IMR-90 (cell line): ENCODE measurements around the gene CD300LG. TPM values are rescaled to one million over a fixed set of nuclear protein-coding genes. Genes with fewer than 3 reads are reported as not detected.

Source experiments
- ATAC-seq: fragments of 200-7000 bp; cut with Tn5 transposase; 2 replicates; pipeline ENCODE4 v1.9.1; 2020; ENCODE audit warnings: low read depth, mild to moderate bottlenecking, moderate library complexity
- BruUV-seq: library from RNA; stranded (reverse); fragments of 400-500 nt; replicated peaks from 2 replicates; lab custom pipeline; 2021; lab: Mats Ljungman, UMichigan
- CTCF ChIA-PET: fragments of 300-600 bp; formaldehyde crosslinking; extraction: SDS; loops from one replicate; lab custom pipeline; 2021; ENCODE audit warnings: antibody characterized with exemption; lab: Yijun Ruan, JAX
- POLR2A ChIA-PET: fragments of 300-600 bp; sonication (Branson Sonifier 250); formaldehyde crosslinking; loops from one replicate; lab custom pipeline; 2022; ENCODE audit warnings: antibody characterized with exemption; ENCODE audit not compliant: unreplicated experiment; lab: Charles Lee
- DNase-seq: peaks from one replicate; pipeline ENCODE4 v3.0.0; 2013
- H2AFZ ChIP-seq: replicated peaks from 2 replicates; pipeline ENCODE3; 2013; ENCODE audit warnings: low read length, mild to moderate bottlenecking; ENCODE audit not compliant: poor library complexity
- H2AK5ac ChIP-seq: 2 replicates; pipeline ENCODE4 v1.6.1; 2013; ENCODE audit warnings: low read depth, low read length, inconsistent platforms
- H2AK9ac ChIP-seq: replicated peaks from 2 replicates; pipeline ENCODE3; 2013; ENCODE audit warnings: mild to moderate bottlenecking, low read depth, low read length, moderate library complexity; ENCODE audit not compliant: poor library complexity
- H2BK120ac ChIP-seq: 2 replicates; pipeline ENCODE4 v1.6.1; 2013; ENCODE audit warnings: low read depth, low read length, inconsistent platforms
- H2BK15ac ChIP-seq: 3 replicates; pipeline ENCODE4 v1.6.1; 2013; ENCODE audit warnings: low read depth, low read length, inconsistent platforms
- H2BK20ac ChIP-seq: 2 replicates; pipeline ENCODE4 v1.6.1; 2013; ENCODE audit warnings: low read depth, mild to moderate bottlenecking, inconsistent platforms, low read length, moderate library complexity
- H2BK5ac ChIP-seq: 2 replicates; pipeline ENCODE4 v1.6.1; 2013; ENCODE audit warnings: mild to moderate bottlenecking, low read depth, low read length, inconsistent platforms; ENCODE audit not compliant: poor library complexity, severe bottlenecking
- H3K14ac ChIP-seq: replicated peaks from 2 replicates; pipeline ENCODE4 v1.6.1; 2013; ENCODE audit warnings: low read depth, low read length, inconsistent platforms
- H3K18ac ChIP-seq: 2 replicates; pipeline ENCODE4 v1.6.1; 2013; ENCODE audit warnings: low read depth, low read length, control low read depth
- H3K23ac ChIP-seq: 2 replicates; pipeline ENCODE4 v1.6.1; 2013; ENCODE audit warnings: low read depth, low read length, inconsistent platforms
- H3K27ac ChIP-seq: 2 replicates; pipeline ENCODE4 v1.5.1; 2013; ENCODE audit warnings: mild to moderate bottlenecking, control low read depth, low read length; ENCODE audit not compliant: insufficient read depth
- H3K27me3 ChIP-seq: 2 replicates; pipeline ENCODE4 v1.6.1; 2013; ENCODE audit warnings: low read length; ENCODE audit not compliant: control insufficient read depth, insufficient read depth
- H3K36me3 ChIP-seq: 2 replicates; pipeline ENCODE4 v1.6.1; 2013; ENCODE audit warnings: low read length, mixed read lengths; ENCODE audit not compliant: control insufficient read depth, insufficient read depth
- H3K4ac ChIP-seq: 2 replicates; pipeline ENCODE4 v1.6.1; 2013; ENCODE audit warnings: low read depth, low read length, inconsistent platforms
- H3K4me1 ChIP-seq: 2 replicates; pipeline ENCODE4 v1.6.1; 2013; ENCODE audit warnings: low read length, mixed read lengths; ENCODE audit not compliant: control insufficient read depth, insufficient read depth
- H3K4me2 ChIP-seq: 2 replicates; pipeline ENCODE4 v1.6.1; 2013; ENCODE audit warnings: low read depth, mild to moderate bottlenecking, control low read depth, low read length, moderate library complexity
- H3K4me3 ChIP-seq: 2 replicates; pipeline ENCODE4 v1.5.1; 2013; ENCODE audit warnings: low read depth, mild to moderate bottlenecking, control low read depth, low read length, moderate library complexity; ENCODE audit not compliant: insufficient read depth
- H3K56ac ChIP-seq: 2 replicates; pipeline ENCODE4 v1.6.1; 2013; ENCODE audit warnings: low read length, inconsistent platforms; ENCODE audit not compliant: insufficient read depth; ENCODE audit errors: extremely low read depth
- H3K79me1 ChIP-seq, 2 experiments: 2 replicates each; pipeline ENCODE4 v1.6.1; 2013; ENCODE audit warnings: low read length in 2 of 2, inconsistent platforms in 1 of 2, low read depth in 1 of 2
- H3K9ac ChIP-seq: 2 replicates; pipeline ENCODE4 v1.6.1; 2013; ENCODE audit warnings: low read depth, low read length, control low read depth
- H3K9me1 ChIP-seq: 2 replicates; pipeline ENCODE4 v1.6.1; 2013; ENCODE audit warnings: low read length, inconsistent platforms; ENCODE audit not compliant: insufficient read depth
- H3K9me3 ChIP-seq: 2 replicates; pipeline ENCODE4 v1.6.1; 2013; ENCODE audit warnings: low read length; ENCODE audit not compliant: control insufficient read depth, insufficient read depth
- H4K20me1 ChIP-seq: 2 replicates; pipeline ENCODE4 v1.6.1; 2013; ENCODE audit warnings: low read length, inconsistent platforms; ENCODE audit not compliant: insufficient read depth
- H4K5ac ChIP-seq: 2 replicates; pipeline ENCODE4 v1.6.1; 2013; ENCODE audit warnings: mild to moderate bottlenecking, low read depth, low read length, control low read depth
- H4K8ac ChIP-seq, 2 experiments: 2 replicates each; pipeline ENCODE4 v1.6.1; 2013; ENCODE audit warnings: low read depth in 2 of 2, low read length in 2 of 2, control low read depth in 1 of 2, inconsistent platforms in 1 of 2
- H4K91ac ChIP-seq: 2 replicates; pipeline ENCODE4 v1.6.1; 2013; ENCODE audit warnings: low read depth, low read length, inconsistent platforms; ENCODE audit not compliant: insufficient read depth
- BHLHE40 ChIP-seq: fragments of 150-350 bp; IDR thresholded peaks from 2 replicates; pipeline ENCODE4 v1.6.1; 2016; ENCODE audit warnings: mild to moderate bottlenecking, low read depth, low read length
- CEBPB ChIP-seq: IDR thresholded peaks from 2 replicates; pipeline ENCODE4 v1.6.1; 2012; ENCODE audit warnings: low read depth, low read length, improper control_type of control experiment
- CHD1 ChIP-seq: IDR thresholded peaks from 2 replicates; pipeline ENCODE4 v1.6.1; 2012; ENCODE audit warnings: low read depth, low read length, improper control_type of control experiment
- CTCF ChIP-seq: conservative IDR thresholded peaks from 2 replicates; pipeline ENCODE4 v1.5.1; 2012; ENCODE audit warnings: mild to moderate bottlenecking, low read depth, low read length, improper control_type of control experiment
- FOS ChIP-seq: fragments of 150-350 bp; IDR thresholded peaks from 2 replicates; pipeline ENCODE4 v1.6.1; 2016; ENCODE audit warnings: low read depth, low read length
- MAFK ChIP-seq: IDR thresholded peaks from 2 replicates; pipeline ENCODE4 v1.6.1; 2012; ENCODE audit warnings: low read depth, low read length, improper control_type of control experiment
- MAZ ChIP-seq: IDR thresholded peaks from 2 replicates; pipeline ENCODE4 v1.6.1; 2012; ENCODE audit warnings: low read depth, mild to moderate bottlenecking, low read length, improper control_type of control experiment, moderate library complexity, borderline replicate concordance
- MXI1 ChIP-seq: IDR thresholded peaks from 2 replicates; pipeline ENCODE4 v1.6.1; 2012; ENCODE audit warnings: low read depth, mild to moderate bottlenecking, low read length, moderate library complexity, borderline replicate concordance
- NFE2L2 ChIP-seq: fragments of 150-350 bp; IDR thresholded peaks from 2 replicates; pipeline ENCODE4 v1.6.1; 2016; ENCODE audit warnings: low read depth, mild to moderate bottlenecking, low read length
- POLR2A ChIP-seq: IDR thresholded peaks from 2 replicates; pipeline ENCODE4 v1.6.1; 2012; ENCODE audit warnings: mild to moderate bottlenecking, low read depth, low read length
- RAD21 ChIP-seq: IDR thresholded peaks from 2 replicates; pipeline ENCODE4 v1.6.1; 2012; ENCODE audit warnings: low read length, improper control_type of control experiment
- RCOR1 ChIP-seq: IDR thresholded peaks from 2 replicates; pipeline ENCODE4 v1.6.1; 2012; ENCODE audit warnings: mild to moderate bottlenecking, low read length, improper control_type of control experiment; ENCODE audit not compliant: insufficient replicate concordance
- RFX5 ChIP-seq: IDR thresholded peaks from 2 replicates; pipeline ENCODE4 v1.8.0; 2012; ENCODE audit warnings: low read depth, mild to moderate bottlenecking, low read length, moderate library complexity
- SMC3 ChIP-seq: fragments of 150-350 bp; IDR thresholded peaks from 2 replicates; pipeline ENCODE4 v1.6.1; 2016; ENCODE audit warnings: low read depth, mild to moderate bottlenecking, antibody characterized with exemption, low read length, moderate library complexity
- USF2 ChIP-seq: fragments of 150-350 bp; IDR thresholded peaks from 2 replicates; pipeline ENCODE4 v1.6.1; 2017; ENCODE audit warnings: mild to moderate bottlenecking, antibody characterized with exemption, low read length, low read depth
- WGBS, 2 experiments: methylation state at CpG; one replicate each; pipeline versions ENCODE4 v1.1.5 to v1.1.7; 2013; ENCODE audit warnings: missing lambda C conversion rate in 2 of 2; ENCODE audit not compliant: insufficient read length in 1 of 2; ENCODE audit errors: extremely low coverage in 2 of 2; 5-methylcytosine and 5-hydroxymethylcytosine counted together
- dilution Hi-C: fragments of 300-500 bp; cut with HindIII; formaldehyde crosslinking; loops from one replicate; pipeline ENCODE4 v1.14.3; 2018; ENCODE audit warnings: low sequenced_read_pairs; ENCODE audit not compliant: unreplicated experiment
- in situ Hi-C: fragments of 300-500 bp; cut with MboI; formaldehyde crosslinking; loops from 3 replicates; pipeline ENCODE4 v1.14.3; 2019; ENCODE audit warnings: low sequenced_read_pairs, inconsistent platforms, mixed read lengths
- intact Hi-C: fragments of 100-400 bp; cut with micrococcal nuclease; formaldehyde crosslinking; loops from 2 replicates; pipeline ENCODE4 v1.10.0; 2022
- polyA plus RNA-seq, 3 experiments: library from polyadenylated mRNA; depleted of rRNA; stranded (reverse); fragments of >200 nt; gene quantifications; 2 replicates each; pipeline ENCODE4 v1.2.3, GENCODE V29; 2012; ENCODE audit warnings: low replicate concordance in 1 of 3
- total RNA-seq: library from RNA; depleted of rRNA; stranded (reverse); fragments of >200 nt; gene quantifications from 2 replicates; pipeline ENCODE4 v1.2.3, GENCODE V29; 2012
- TF ChIP-seq, protein P1 (sequence below): fragments of 150-350 bp; IDR thresholded peaks from 2 replicates; pipeline ENCODE4 v1.6.1; 2016; ENCODE audit warnings: low read depth, mild to moderate bottlenecking, low read length, moderate library complexity, borderline replicate concordance

Gene CD300LG
- total and polyA plus RNA-seq, 2 of the 4 experiments (the other 2 are of a cell fraction): not detected

GRCh38 chr17:43808076-43808475 is 38.9 kb upstream of the CD300LG start:
- H3K79me1 ChIP-seq: peaks cover 0 to 4% of the 10 kb centered on the region in 2 experiments; a peak in 1 of 4 replicates
- no peak overlapping the region for H2BK15ac ChIP-seq
- CTCF ChIA-PET: no interaction called here
- no peak overlapping the region for H4K5ac ChIP-seq
- no peak overlapping the region for H3K4me3 ChIP-seq
- no peak overlapping the region for H2BK20ac ChIP-seq
- peaks cover 14% of the 10 kb centered on the region for H3K36me3 ChIP-seq
- H4K20me1 ChIP-seq: peaks cover 5% of the 10 kb centered on the region; the same call in 1 of the 2 replicates
- no peak for DNase-seq
- H4K8ac ChIP-seq: no peak overlapping the region
- no peak overlapping the region for H2AFZ ChIP-seq
- WGBS, 2 experiments: no CpG with 5 or more reads among the region's 4 CpGs
- no peak overlapping the region for H3K4ac ChIP-seq
- peaks cover 2% of the 10 kb centered on the region; the same call in 1 of the 2 replicates for H3K4me1 ChIP-seq
- no peak overlapping the region for H3K23ac ChIP-seq
- no peak overlapping the region for H3K56ac ChIP-seq
- H2AK5ac ChIP-seq: no peak overlapping the region
- no peak overlapping the region for H2BK5ac ChIP-seq
- BruUV-seq: no TSS peak
- in situ Hi-C loops (no loop called here), dilution Hi-C loops (no loop called here), intact Hi-C loops (no loop called here)
- H3K14ac ChIP-seq: no peak overlapping the region
- no peak for TF ChIP-seq USF2
- TF ChIP-seq CTCF: no peak
- TF ChIP-seq RFX5: no peak
- TF ChIP-seq SMC3: no peak
- no peak for TF ChIP-seq CEBPB
- TF ChIP-seq MAZ: no peak
- TF ChIP-seq, protein P1, sequence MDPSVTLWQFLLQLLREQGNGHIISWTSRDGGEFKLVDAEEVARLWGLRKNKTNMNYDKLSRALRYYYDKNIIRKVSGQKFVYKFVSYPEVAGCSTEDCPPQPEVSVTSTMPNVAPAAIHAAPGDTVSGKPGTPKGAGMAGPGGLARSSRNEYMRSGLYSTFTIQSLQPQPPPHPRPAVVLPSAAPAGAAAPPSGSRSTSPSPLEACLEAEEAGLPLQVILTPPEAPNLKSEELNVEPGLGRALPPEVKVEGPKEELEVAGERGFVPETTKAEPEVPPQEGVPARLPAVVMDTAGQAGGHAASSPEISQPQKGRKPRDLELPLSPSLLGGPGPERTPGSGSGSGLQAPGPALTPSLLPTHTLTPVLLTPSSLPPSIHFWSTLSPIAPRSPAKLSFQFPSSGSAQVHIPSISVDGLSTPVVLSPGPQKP: no peak
- no peak for TF ChIP-seq FOS
- TF ChIP-seq BHLHE40: no peak
- no peak for TF ChIP-seq CHD1
- no peak for TF ChIP-seq MAFK
- TF ChIP-seq MXI1: no peak
- no peak for TF ChIP-seq POLR2A
- no peak for TF ChIP-seq RAD21
- TF ChIP-seq NFE2L2: no peak
- no peak for TF ChIP-seq RCOR1
- no peaks in the 10 kb centered on the region for H3K27me3 ChIP-seq
- no peaks in the 10 kb centered on the region for H3K9me3 ChIP-seq
- H3K4me2 ChIP-seq: no peak overlapping the region
- no peak overlapping the region for H3K18ac ChIP-seq
- 0 out of 2 replicates have a peak, but pooled peaks cover 3% of the 10 kb centered on the region for H3K9me1 ChIP-seq
- H2BK120ac ChIP-seq: no peak overlapping the region
- no peak for ATAC-seq
- H3K27ac ChIP-seq: no peak overlapping the region
- POLR2A ChIA-PET: no interaction called here
- no peak overlapping the region for H3K9ac ChIP-seq
- H4K91ac ChIP-seq: no peak overlapping the region
- no peak overlapping the region for H2AK9ac ChIP-seq
